Psoas muscle (tissue), 8 donors: ENCODE measurements around the gene ISLR. TPM values are rescaled to one million over a fixed set of nuclear protein-coding genes. Genes with fewer than 3 reads are reported as not detected.

ENCODE experiments used
- ATAC-seq, 4 donors: fragments of 200-7000 bp; cut with Tn5 transposase; one replicate each; pipeline ENCODE4 v1.9.1; 2020; ENCODE audit warnings: moderate library complexity in 3 of 4, mild to moderate bottlenecking in 2 of 4
- DNase-seq, 2 donors: peaks; one replicate each; pipeline ENCODE4 v3.0.0-alpha.2; 2020
- H3K27ac ChIP-seq: fragments of 200-600 bp; one replicate; pipeline ENCODE4 v1.8.0; 2022
- H3K27me3 ChIP-seq, 3 donors: fragments of 200-600 bp in 1 of 3; one replicate each; pipeline versions ENCODE4 v1.6.1 to v1.8.0; 2013 to 2022; ENCODE audit warnings: low read length in 2 of 3, mild to moderate bottlenecking in 2 of 3, moderate library complexity in 1 of 3; ENCODE audit not compliant: insufficient read depth in 3 of 3
- H3K36me3 ChIP-seq, 2 donors: fragments of 200-600 bp in 1 of 2; one replicate each; pipeline versions ENCODE4 v1.6.1 to v1.8.0; 2013 to 2022; ENCODE audit warnings: low read depth in 1 of 2, mild to moderate bottlenecking in 1 of 2, moderate library complexity in 1 of 2; ENCODE audit not compliant: insufficient read depth in 1 of 2
- H3K4me1 ChIP-seq: fragments of 200-600 bp; one replicate; pipeline ENCODE4 v1.8.0; 2022
- H3K4me3 ChIP-seq: fragments of 200-600 bp; one replicate; pipeline ENCODE4 v1.8.0; 2022; ENCODE audit warnings: mild to moderate bottlenecking
- H3K9me3 ChIP-seq: fragments of 200-600 bp; one replicate; pipeline ENCODE4 v1.8.0; 2022
- WGBS, 3 donors: extraction: QIAGEN DNeasy Blood & Tissue Kit; methylation state at CpG; one replicate each; pipeline versions ENCODE4 v1.1.6 to v1.1.7; 2013; 5-methylcytosine and 5-hydroxymethylcytosine counted together
- intact Hi-C, 2 donors: fragments of 100-400 bp; cut with DNase I; formaldehyde crosslinking; loops; one replicate each; pipeline versions ENCODE4 v1.11.0 to v1.14.2; 2022
- polyA plus RNA-seq, 3 donors: library from polyadenylated mRNA; stranded (reverse); fragments of 200-250 nt; gene quantifications; one replicate each; pipeline ENCODE4 v1.2.3, GENCODE V29; 2013
- total RNA-seq, 4 donors: library from RNA; stranded (reverse); fragmentation: NEBNext Ultra II Directional in 2 of 4; extraction: Animal tissue kit (Norgen Biotek cat#: 25700) in 2 of 4; gene quantifications; one replicate each; pipeline versions ENCODE4 v1.2.1 to v1.2.4, GENCODE V29; 2021 to 2023
- TF ChIP-seq, protein P1 (sequence below): fragments of 200-600 bp; IDR thresholded peaks from one replicate; pipeline ENCODE4 v1.8.0; 2022; ENCODE audit warnings: antibody characterized with exemption
- donor health status: healthy with polysubstance abuse.
- donor health status: DM: no; HTN: no; CAD: no; lungs with moderate emphysema.
- donor health status: Bipolar disorder and iron deficiency.
- donor health status: healthy.
- donor health status: DM: yes; HTN: yes; CAD: no.
- donor health status: DM: no; HTN: no; CAD: no.
- donor health status: DM: no; HTN: no; CAD: no.
- donor health status: DM: yes; HTN: yes; CAD: no.

The ISLR gene
- total and polyA plus RNA-seq, 7 donors = 2.6 to 18.0 (median 4.1) TPM

DNA sequence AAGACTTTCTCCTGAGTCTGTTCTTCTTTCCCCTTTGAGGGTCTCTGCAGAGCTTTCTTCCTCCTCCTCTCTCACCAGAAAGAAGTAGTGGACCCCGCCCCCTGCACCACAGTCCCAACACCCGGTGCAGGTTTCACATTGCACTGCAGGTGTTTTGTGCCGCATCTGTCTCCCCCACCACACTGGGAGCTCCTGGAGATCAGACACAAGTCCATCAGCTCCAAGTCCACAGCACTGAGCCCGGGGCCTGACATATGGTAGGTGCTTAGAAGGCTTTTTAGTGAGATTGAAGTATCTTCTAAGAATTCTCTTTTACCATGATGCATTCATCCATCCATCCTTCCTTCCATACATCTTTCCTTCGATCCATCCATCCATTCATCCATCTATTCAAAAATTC is 19.2 kb downstream of the ISLR start:
- Histone ChIP-seq H3K4me3 (no peak overlapping the region), H3K4me1 (no peaks in the 10 kb centered on the region), H3K9me3 (no peaks in the 10 kb centered on the region), H3K27ac (no peak overlapping the region), H3K36me3 (no peaks in the 10 kb centered on the region), H3K27me3 (peaks cover 0 to 2% (median 0%) of the 10 kb centered on the region in 3 donors)
- intact Hi-C loops = no loop called here
- DNase-seq = no peak
- TF ChIP-seq, protein P1, sequence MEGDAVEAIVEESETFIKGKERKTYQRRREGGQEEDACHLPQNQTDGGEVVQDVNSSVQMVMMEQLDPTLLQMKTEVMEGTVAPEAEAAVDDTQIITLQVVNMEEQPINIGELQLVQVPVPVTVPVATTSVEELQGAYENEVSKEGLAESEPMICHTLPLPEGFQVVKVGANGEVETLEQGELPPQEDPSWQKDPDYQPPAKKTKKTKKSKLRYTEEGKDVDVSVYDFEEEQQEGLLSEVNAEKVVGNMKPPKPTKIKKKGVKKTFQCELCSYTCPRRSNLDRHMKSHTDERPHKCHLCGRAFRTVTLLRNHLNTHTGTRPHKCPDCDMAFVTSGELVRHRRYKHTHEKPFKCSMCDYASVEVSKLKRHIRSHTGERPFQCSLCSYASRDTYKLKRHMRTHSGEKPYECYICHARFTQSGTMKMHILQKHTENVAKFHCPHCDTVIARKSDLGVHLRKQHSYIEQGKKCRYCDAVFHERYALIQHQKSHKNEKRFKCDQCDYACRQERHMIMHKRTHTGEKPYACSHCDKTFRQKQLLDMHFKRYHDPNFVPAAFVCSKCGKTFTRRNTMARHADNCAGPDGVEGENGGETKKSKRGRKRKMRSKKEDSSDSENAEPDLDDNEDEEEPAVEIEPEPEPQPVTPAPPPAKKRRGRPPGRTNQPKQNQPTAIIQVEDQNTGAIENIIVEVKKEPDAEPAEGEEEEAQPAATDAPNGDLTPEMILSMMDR = no peak
- WGBS, 3 donors = 73 to 84% (median 82%) methylated on average over 5 of the region's 5 CpGs
- no peak for ATAC-seq

DNA sequence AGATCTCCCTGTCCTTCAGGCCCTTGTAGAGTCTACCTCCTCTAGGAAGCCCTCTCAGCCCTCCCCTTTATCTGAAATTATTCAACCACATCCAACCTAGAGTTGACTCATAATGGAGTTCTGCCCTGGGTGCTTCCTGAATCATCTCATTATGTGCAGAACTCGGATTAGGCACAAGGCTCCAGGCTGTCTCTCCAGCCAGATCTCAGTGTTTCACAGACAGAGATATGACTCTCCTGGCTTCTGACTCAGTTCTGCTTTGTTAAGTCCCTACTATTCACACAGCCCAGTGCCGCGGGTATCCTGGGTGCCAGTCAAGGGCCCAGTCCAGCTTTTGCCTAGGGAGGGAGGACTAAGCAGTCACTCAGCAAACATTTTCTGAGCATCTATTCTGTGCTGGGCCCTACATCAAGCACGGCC is 19.8 kb downstream of the ISLR start:
- DNase-seq = no peak
- intact Hi-C loops = no loop called here
- WGBS, 3 donors = 52 to 80% (median 58%) methylated on average over 4 of the region's 4 CpGs
- Histone ChIP-seq H3K9me3 (no peaks in the 10 kb centered on the region), H3K36me3 (no peaks in the 10 kb centered on the region), H3K4me3 (no peak overlapping the region), H3K27ac (no peak overlapping the region), H3K4me1 (no peaks in the 10 kb centered on the region), H3K27me3 (peaks cover 0 to 2% (median 0%) of the 10 kb centered on the region in 3 donors)
- TF ChIP-seq, protein P1 = no peak
- ATAC-seq = no peak

DNA sequence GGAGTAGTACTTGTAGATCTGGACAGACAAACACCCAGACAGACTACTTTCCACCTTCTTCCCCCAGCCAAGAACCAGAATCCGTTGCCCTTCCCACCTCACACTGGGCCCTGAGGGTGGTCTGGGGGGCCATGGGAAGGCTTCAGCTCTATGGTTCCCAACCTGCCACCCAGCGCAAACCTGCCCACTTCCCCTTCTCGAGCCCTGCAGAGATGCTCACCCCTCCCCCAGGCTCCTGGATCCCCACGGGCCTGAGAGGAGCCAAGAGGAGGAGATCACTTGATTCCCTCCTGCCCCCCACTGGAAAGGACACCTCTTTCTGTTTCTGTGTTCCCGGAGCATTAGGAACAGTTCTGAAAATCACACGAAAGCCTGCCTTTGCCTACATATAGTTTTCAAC is 20.4 kb downstream of the ISLR start:
- WGBS, 3 donors = 71 to 89% (median 85%) methylated on average over 6 of the region's 6 CpGs

DNA sequence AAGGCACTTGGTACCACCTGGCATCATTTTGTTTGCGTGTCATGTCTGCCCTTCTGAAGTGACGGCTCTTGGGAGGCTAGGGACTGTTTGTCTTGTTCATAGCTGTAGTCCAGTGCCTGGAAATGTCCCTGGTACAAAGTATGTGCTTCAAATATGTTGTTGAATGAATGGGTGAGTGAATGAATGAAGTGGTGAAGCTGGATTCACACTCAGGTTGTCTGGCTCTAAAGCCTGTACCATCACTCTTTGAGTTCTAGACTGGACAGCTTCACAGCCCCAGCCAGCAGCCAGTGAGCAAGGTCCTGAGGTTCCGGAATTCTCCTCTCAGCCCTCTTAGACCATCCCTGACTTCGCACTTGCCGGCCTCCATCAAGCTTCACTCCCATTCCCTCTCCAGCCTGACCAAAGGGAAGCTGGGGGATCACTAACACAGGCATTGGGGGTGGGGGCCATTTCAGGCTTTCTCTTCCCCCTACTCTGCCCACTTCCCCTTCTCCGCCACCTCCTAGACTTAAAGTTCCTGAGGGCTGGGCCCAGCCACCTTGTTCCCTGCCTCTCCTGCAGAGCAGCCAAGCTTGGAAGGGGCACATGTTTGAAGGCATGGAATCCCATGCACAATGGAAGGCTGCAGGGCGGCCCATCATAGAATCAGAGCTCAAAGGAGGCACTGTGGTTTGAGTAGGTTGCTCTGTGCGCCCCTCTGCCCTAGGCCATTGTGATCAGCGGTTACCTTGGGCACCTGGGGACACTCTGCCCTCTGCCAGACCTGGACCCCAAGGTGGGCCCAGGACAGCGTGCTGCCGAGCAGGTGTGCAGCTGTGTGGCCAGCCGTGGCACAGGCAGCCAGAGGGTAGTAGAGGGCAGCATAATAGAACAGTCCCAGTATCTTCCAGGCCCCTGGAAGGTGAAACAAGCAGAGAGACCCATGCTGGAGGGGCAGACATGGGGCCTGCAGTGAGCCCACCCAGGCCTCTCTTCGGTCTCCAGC is 21.4 kb downstream of the ISLR start:
- Histone ChIP-seq H3K4me1 (no peaks in the 10 kb centered on the region), H3K27me3 (peaks cover 0 to 2% (median 0%) of the 10 kb centered on the region in 3 donors), H3K4me3 (no peak overlapping the region), H3K36me3 (no peaks in the 10 kb centered on the region), H3K9me3 (no peaks in the 10 kb centered on the region), H3K27ac (no peak overlapping the region)
- intact Hi-C loops = no loop called here
- ATAC-seq (no peak), DNase-seq (no peak)
- WGBS, 3 donors = 92 to 93% (median 92%) methylated on average over 12 to 13 of the region's 13 CpGs
- TF ChIP-seq, protein P1 = no peak

More for the DNA sequence above, 20.4 kb downstream of the ISLR start:
- H3K27ac ChIP-seq = no peak overlapping the region
- H3K9me3 ChIP-seq = no peaks in the 10 kb centered on the region
- DNase-seq (no peak), ATAC-seq (no peak)
- H3K36me3 ChIP-seq = no peaks in the 10 kb centered on the region
- H3K27me3 ChIP-seq = peaks cover 0 to 2% (median 0%) of the 10 kb centered on the region in 3 donors
- intact Hi-C loops = no loop called here
- H3K4me1 ChIP-seq = no peaks in the 10 kb centered on the region
- no peak overlapping the region for H3K4me3 ChIP-seq
- TF ChIP-seq, protein P1 = no peak
